Activated CD4-positive, alpha-beta memory T cell treated with anti-CD3 and anti-CD28 coated beads, Interleukin-2, amount 10 ng/mL, durations not matched to agents 7 days and 5 days (primary cell): ENCODE data around the gene DIRAS2. TPM values are rescaled to one million over a fixed set of nuclear protein-coding genes. Genes with fewer than 3 reads are reported as not detected.

ENCODE experiments used
- CTCF ChIA-PET: fragments of 350-600 bp; sonication (Branson Sonifier 250); formaldehyde crosslinking; loops from one replicate; lab custom pipeline; 2021; ENCODE audit warnings: antibody characterized with exemption, inconsistent platforms; lab: Charles Lee
- POLR2A ChIA-PET: fragments of 350-600 bp; sonication (Branson Sonifier 250); formaldehyde crosslinking; loops from one replicate; lab custom pipeline; 2021; ENCODE audit warnings: antibody characterized with exemption; lab: Charles Lee
- DNase-seq: peaks from one replicate; pipeline ENCODE4 v3.0.0-alpha.2; 2020
- H3K27ac Mint-ChIP-seq: one replicate; pipeline ENCODE4 v1.8.0; 2021; ENCODE audit warnings: mild to moderate bottlenecking, mixed read lengths
- H3K27me3 Mint-ChIP-seq: one replicate; pipeline ENCODE4 v1.8.0; 2021; ENCODE audit warnings: mixed read lengths
- H3K36me3 Mint-ChIP-seq: one replicate; pipeline ENCODE4 v1.8.0; 2021; ENCODE audit warnings: low read depth, mixed read lengths
- H3K4me1 Mint-ChIP-seq: one replicate; pipeline ENCODE4 v1.8.0; 2021; ENCODE audit warnings: mixed read lengths
- H3K4me3 Mint-ChIP-seq: one replicate; pipeline ENCODE4 v1.8.0; 2021; ENCODE audit warnings: mild to moderate bottlenecking, mixed read lengths
- H3K9me3 Mint-ChIP-seq: one replicate; pipeline ENCODE4 v1.8.0; 2021; ENCODE audit warnings: mixed read lengths
- total RNA-seq, 2 experiments: library from RNA; stranded (reverse); gene quantifications; one replicate each; pipeline ENCODE4 v1.2.3, GENCODE V29; 2021

DIRAS2 gene
- total RNA-seq, 2 experiments from 2014 or later, result not detected

- H3K4me3 Mint-ChIP-seq, result no peak overlapping the region
- no peaks in the 10 kb centered on the region for H3K9me3 Mint-ChIP-seq
- no peak for DNase-seq
- POLR2A ChIA-PET, result no interaction called here
- H3K4me1 Mint-ChIP-seq, result peaks cover 1% of the 10 kb centered on the region
- peaks cover 46% of the 10 kb centered on the region for H3K27me3 Mint-ChIP-seq
- no peak overlapping the region for H3K27ac Mint-ChIP-seq
- CTCF ChIA-PET, result no interaction called here
- no peaks in the 10 kb centered on the region for H3K36me3 Mint-ChIP-seq
These were observed 1.5 kb downstream of the DIRAS2 start for GRCh38 chr9:90641086-90641485.

- no peaks in the 10 kb centered on the region for H3K9me3 Mint-ChIP-seq
- no peaks in the 10 kb centered on the region for H3K36me3 Mint-ChIP-seq
- H3K27ac Mint-ChIP-seq, result no peak overlapping the region
- peaks cover 1% of the 10 kb centered on the region for H3K4me1 Mint-ChIP-seq
- H3K27me3 Mint-ChIP-seq, result peaks cover 41% of the 10 kb centered on the region
- H3K4me3 Mint-ChIP-seq, result no peak overlapping the region
- no peak for DNase-seq
- CTCF ChIA-PET, result no interaction called here
- POLR2A ChIA-PET, result no interaction called here
These were observed 2.3 kb downstream of the DIRAS2 start for GRCh38 chr9:90640361-90640760.

- H3K4me3 Mint-ChIP-seq, result no peak overlapping the region
- ChIA-PET POLR2A (no interaction called here), CTCF (no interaction called here)
- H3K27me3 Mint-ChIP-seq, result peaks cover 26% of the 10 kb centered on the region
- no peaks in the 10 kb centered on the region for H3K36me3 Mint-ChIP-seq
- no peak overlapping the region for H3K27ac Mint-ChIP-seq
- H3K9me3 Mint-ChIP-seq, result no peaks in the 10 kb centered on the region
- no peaks in the 10 kb centered on the region for H3K4me1 Mint-ChIP-seq
- no peak for DNase-seq
These were observed 5.0 kb downstream of the DIRAS2 start for GRCh38 chr9:90637626-90638025.

- Mint-ChIP-seq H3K4me1 (no peaks in the 10 kb centered on the region), H3K9me3 (no peaks in the 10 kb centered on the region), H3K36me3 (no peaks in the 10 kb centered on the region), H3K27ac (no peak overlapping the region), H3K4me3 (no peak overlapping the region), H3K27me3 (peaks cover 4% of the 10 kb centered on the region)
- POLR2A ChIA-PET, result no interaction called here
- CTCF ChIA-PET, result no interaction called here
- no peak for DNase-seq
These were observed 9.9 kb downstream of the DIRAS2 start for GRCh38 chr9:90632647-90633207.

GRCh38 chr9:90631964-90632363, 10.7 kb downstream of the DIRAS2 start:
- H3K27me3 Mint-ChIP-seq, result no peaks in the 10 kb centered on the region
- no peaks in the 10 kb centered on the region for H3K36me3 Mint-ChIP-seq
- H3K4me3 Mint-ChIP-seq, result no peak overlapping the region
- no peak for DNase-seq
- no peaks in the 10 kb centered on the region for H3K4me1 Mint-ChIP-seq
- CTCF ChIA-PET, result no interaction called here
- H3K9me3 Mint-ChIP-seq, result no peaks in the 10 kb centered on the region
- POLR2A ChIA-PET, result no interaction called here
- H3K27ac Mint-ChIP-seq, result no peak overlapping the region

GRCh38 chr9:90629991-90630390, 12.6 kb downstream of the DIRAS2 start:
- Mint-ChIP-seq H3K4me1 (no peaks in the 10 kb centered on the region), H3K27me3 (no peaks in the 10 kb centered on the region), H3K9me3 (no peaks in the 10 kb centered on the region), H3K4me3 (no peak overlapping the region), H3K27ac (no peak overlapping the region), H3K36me3 (no peaks in the 10 kb centered on the region)
- CTCF ChIA-PET, result no interaction called here
- no peak for DNase-seq
- POLR2A ChIA-PET, result no interaction called here

- POLR2A ChIA-PET, result no interaction called here
- H3K4me1 Mint-ChIP-seq, result no peaks in the 10 kb centered on the region
These were observed 13.3 kb downstream of the DIRAS2 start for GRCh38 chr9:90629354-90629753.

GRCh38 chr9:90616806-90617205, 25.8 kb downstream of the DIRAS2 start:
- Mint-ChIP-seq H3K4me1 (no peaks in the 10 kb centered on the region), H3K36me3 (no peaks in the 10 kb centered on the region), H3K27ac (no peak overlapping the region), H3K4me3 (no peak overlapping the region), H3K9me3 (no peaks in the 10 kb centered on the region), H3K27me3 (peaks cover 18% of the 10 kb centered on the region)
- DNase-seq, result no peak
- CTCF ChIA-PET, result no interaction called here
- POLR2A ChIA-PET, result no interaction called here

More at GRCh38 chr9:90629354-90629753, 13.3 kb downstream of the DIRAS2 start:
- Mint-ChIP-seq H3K4me3 (no peak overlapping the region), H3K27ac (no peak overlapping the region), H3K27me3 (no peaks in the 10 kb centered on the region), H3K36me3 (no peaks in the 10 kb centered on the region), H3K9me3 (no peaks in the 10 kb centered on the region)
- DNase-seq, result no peak
- CTCF ChIA-PET, result no interaction called here

- no peak for DNase-seq
- ChIA-PET POLR2A (no interaction called here), CTCF (no interaction called here)
- Mint-ChIP-seq H3K9me3 (no peaks in the 10 kb centered on the region), H3K27me3 (peaks cover 13% of the 10 kb centered on the region), H3K4me1 (no peaks in the 10 kb centered on the region), H3K27ac (no peak overlapping the region), H3K4me3 (no peak overlapping the region), H3K36me3 (no peaks in the 10 kb centered on the region)
These were observed 29.1 kb downstream of the DIRAS2 start for GRCh38 chr9:90613502-90613901.

GRCh38 chr9:90612957-90613356, 29.7 kb downstream of the DIRAS2 start:
- ChIA-PET POLR2A (no interaction called here), CTCF (no interaction called here)
- Mint-ChIP-seq H3K4me3 (no peak overlapping the region), H3K27me3 (peaks cover 11% of the 10 kb centered on the region), H3K27ac (no peak overlapping the region), H3K4me1 (no peaks in the 10 kb centered on the region), H3K36me3 (no peaks in the 10 kb centered on the region), H3K9me3 (no peaks in the 10 kb centered on the region)
- DNase-seq, result no peak

- ChIA-PET CTCF (no interaction called here), POLR2A (no interaction called here)
- H3K36me3 Mint-ChIP-seq, result no peaks in the 10 kb centered on the region
- DNase-seq, result no peak
- no peak overlapping the region for H3K4me3 Mint-ChIP-seq
- H3K27ac Mint-ChIP-seq, result no peak overlapping the region
- H3K4me1 Mint-ChIP-seq, result no peaks in the 10 kb centered on the region
- H3K27me3 Mint-ChIP-seq, result peaks cover 3% of the 10 kb centered on the region
- no peaks in the 10 kb centered on the region for H3K9me3 Mint-ChIP-seq
These were observed 31.1 kb downstream of the DIRAS2 start for GRCh38 chr9:90611568-90611967.

GRCh38 chr9:90611121-90611520, 31.5 kb downstream of the DIRAS2 start:
- Mint-ChIP-seq H3K27me3 (peaks cover 3% of the 10 kb centered on the region), H3K9me3 (no peaks in the 10 kb centered on the region), H3K4me3 (no peak overlapping the region), H3K27ac (no peak overlapping the region), H3K4me1 (no peaks in the 10 kb centered on the region), H3K36me3 (no peaks in the 10 kb centered on the region)
- CTCF ChIA-PET, result no interaction called here
- POLR2A ChIA-PET, result no interaction called here
- no peak for DNase-seq

- Mint-ChIP-seq H3K4me3 (no peak overlapping the region), H3K9me3 (no peaks in the 10 kb centered on the region), H3K36me3 (no peaks in the 10 kb centered on the region), H3K27ac (no peak overlapping the region), H3K4me1 (no peaks in the 10 kb centered on the region), H3K27me3 (peaks cover 3% of the 10 kb centered on the region)
- ChIA-PET POLR2A (no interaction called here), CTCF (no interaction called here)
- no peak for DNase-seq
These were observed 34.7 kb downstream of the DIRAS2 start for GRCh38 chr9:90607701-90608516.

GRCh38 chr9:90600029-90600428, 42.6 kb downstream of the DIRAS2 start:
- Mint-ChIP-seq H3K27me3 (peaks cover 5% of the 10 kb centered on the region), H3K4me3 (no peak overlapping the region), H3K27ac (no peak overlapping the region), H3K36me3 (no peaks in the 10 kb centered on the region), H3K4me1 (no peaks in the 10 kb centered on the region), H3K9me3 (no peaks in the 10 kb centered on the region)
- DNase-seq, result no peak
- ChIA-PET POLR2A (no interaction called here), CTCF (no interaction called here)
